ENCODE measurements around the gene AKAP11.

AKAP11 gene

GRCh38 chr13:42279080-42279479, 7.1 kb downstream of the AKAP11 start:
- H3K4me3 ChIP-seq (ENCODE audit: low read depth, low read length), result peak overlapping the region; percentile 98
- DNase-seq (ENCODE audit: low read depth), result peak; percentile 39
- TF ChIP-seq CTCF (IDR thresholded peaks at IDR 0.05; ENCODE audit: insufficient read depth, low read depth, low read length, missing control alignments), result no peak

GRCh38 chr13:42279986-42280385, 8.0 kb downstream of the AKAP11 start:
- no peak for TF ChIP-seq CTCF (IDR thresholded peaks at IDR 0.05; ENCODE audit: insufficient read depth, low read depth, low read length, missing control alignments)
- no peak overlapping the region for H3K4me3 ChIP-seq (ENCODE audit: low read depth, low read length)
- DNase-seq (ENCODE audit: low read depth), result no peak

GRCh38 chr13:42280537-42280936, 8.6 kb downstream of the AKAP11 start:
- no peak overlapping the region for H3K4me3 ChIP-seq (ENCODE audit: low read depth, low read length)
- DNase-seq (ENCODE audit: low read depth), result no peak
- no peak for TF ChIP-seq CTCF (IDR thresholded peaks at IDR 0.05; ENCODE audit: insufficient read depth, low read depth, low read length, missing control alignments)

GRCh38 chr13:42283574-42283973, 11.6 kb downstream of the AKAP11 start:
- no peak for TF ChIP-seq CTCF (IDR thresholded peaks at IDR 0.05; ENCODE audit: insufficient read depth, low read depth, low read length, missing control alignments)

GRCh38 chr13:42284068-42284467, 12.1 kb downstream of the AKAP11 start:
- TF ChIP-seq CTCF (IDR thresholded peaks at IDR 0.05; ENCODE audit: insufficient read depth, low read depth, low read length, missing control alignments), result no peak

More at GRCh38 chr13:42283574-42283973, 11.6 kb downstream of the AKAP11 start:
- no peak overlapping the region for H3K4me3 ChIP-seq (ENCODE audit: low read depth, low read length)
- DNase-seq (ENCODE audit: low read depth), result no peak

GRCh38 chr13:42298392-42298791, 26.4 kb downstream of the AKAP11 start:
- DNase-seq (ENCODE audit: low read depth), result no peak
- no peak for TF ChIP-seq CTCF (IDR thresholded peaks at IDR 0.05; ENCODE audit: insufficient read depth, low read depth, low read length, missing control alignments)
- no peak overlapping the region for H3K4me3 ChIP-seq (ENCODE audit: low read depth, low read length)

More at GRCh38 chr13:42284068-42284467, 12.1 kb downstream of the AKAP11 start:
- no peak for DNase-seq (ENCODE audit: low read depth)
- H3K4me3 ChIP-seq (ENCODE audit: low read depth, low read length), result no peak overlapping the region

GRCh38 chr13:42305503-42305902, 33.6 kb downstream of the AKAP11 start:
- DNase-seq (ENCODE audit: low read depth), result no peak
- H3K4me3 ChIP-seq (ENCODE audit: low read depth, low read length), result no peak overlapping the region
- no peak for TF ChIP-seq CTCF (IDR thresholded peaks at IDR 0.05; ENCODE audit: insufficient read depth, low read depth, low read length, missing control alignments)
